T-helper 17 cell (primary cell): ENCODE data around the gene CAMKMT. TPM values are rescaled to one million over a fixed set of nuclear protein-coding genes. Genes with fewer than 3 reads are reported as not detected.
A peak's percentile ranks its signal among the peaks of the same experiment; 100 is the strongest.

Source experiments
- ATAC-seq: fragments of 150-1000 bp; cut with Tn5 transposase; 2 replicates; pipeline ENCODE4 v1.10.0; 2021; ENCODE audit warnings: mild to moderate bottlenecking, moderate library complexity
- DNase-seq, 3 donors: peaks; one replicate each; pipeline versions ENCODE4 v3.0.0 to v3.0.0-alpha.2; 2020 to 2021
- H3K9me3 ChIP-seq: one replicate; pipeline ENCODE4 v1.7.0; 2013; ENCODE audit warnings: low read length, mild to moderate bottlenecking; ENCODE audit not compliant: control insufficient read depth, poor library complexity, severe bottlenecking
- H3K27ac Mint-ChIP-seq: one replicate; pipeline ENCODE4 v1.8.0; 2022; ENCODE audit warnings: mild to moderate bottlenecking, moderate library complexity, mixed read lengths
- H3K27me3 Mint-ChIP-seq: one replicate; pipeline ENCODE4 v1.8.0; 2022; ENCODE audit warnings: mixed read lengths
- H3K36me3 Mint-ChIP-seq: one replicate; pipeline ENCODE4 v1.8.0; 2022; ENCODE audit warnings: low read depth, mixed read lengths
- H3K4me1 Mint-ChIP-seq: one replicate; pipeline ENCODE4 v1.8.0; 2022; ENCODE audit warnings: mild to moderate bottlenecking, mixed read lengths
- H3K4me3 Mint-ChIP-seq: one replicate; pipeline ENCODE4 v1.8.0; 2022; ENCODE audit warnings: mild to moderate bottlenecking, moderate library complexity, mixed read lengths
- total RNA-seq, 4 donors: library from RNA in 2 of 4; stranded (reverse) in 2 of 4; gene quantifications; one replicate each; pipeline ENCODE4 v1.2.3 and lab custom pipeline; 2022 to 2026

The CAMKMT gene
- total RNA-seq, 2 donors from 2014 or later = 14.8 to 19.8 TPM

GRCh38 chr2:44706681-44707553, 345.2 kb downstream of the CAMKMT start:
- H3K4me3 Mint-ChIP-seq = no peak overlapping the region
- H3K36me3 Mint-ChIP-seq = no peaks in the 10 kb centered on the region
- no peak for ATAC-seq
- no peaks in the 10 kb centered on the region for H3K27me3 Mint-ChIP-seq
- no peaks in the 10 kb centered on the region for H3K9me3 ChIP-seq
- DNase-seq = no peak
- H3K27ac Mint-ChIP-seq = no peak overlapping the region
- H3K4me1 Mint-ChIP-seq = peaks cover 7% of the 10 kb centered on the region

GRCh38 chr2:44707945-44708660, 346.4 kb downstream of the CAMKMT start:
- Mint-ChIP-seq H3K4me1 (peaks cover 10% of the 10 kb centered on the region), H3K27ac (no peak overlapping the region), H3K4me3 (peak overlapping the region; percentile 19), H3K27me3 (no peaks in the 10 kb centered on the region), H3K36me3 (no peaks in the 10 kb centered on the region)
- peak; percentile 57 for ATAC-seq
- no peaks in the 10 kb centered on the region for H3K9me3 ChIP-seq
- DNase-seq = no peak

- no peak for ATAC-seq
Measured at GRCh38 chr2:44708661-44709000, 346.9 kb downstream of the CAMKMT start.

GRCh38 chr2:44713170-44713569, 351.4 kb downstream of the CAMKMT start:
- ATAC-seq (peak; percentile 71), DNase-seq (no peak)
- no peaks in the 10 kb centered on the region for H3K9me3 ChIP-seq
- peaks cover 3% of the 10 kb centered on the region for H3K36me3 Mint-ChIP-seq
- peaks cover 6% of the 10 kb centered on the region for H3K4me1 Mint-ChIP-seq
- H3K27me3 Mint-ChIP-seq = no peaks in the 10 kb centered on the region
- no peak overlapping the region for H3K4me3 Mint-ChIP-seq
- peak overlapping the region; percentile 27 for H3K27ac Mint-ChIP-seq

More at GRCh38 chr2:44708661-44709000, 346.9 kb downstream of the CAMKMT start:
- DNase-seq = no peak
- H3K4me3 Mint-ChIP-seq = peak overlapping the region; percentile 19
- peaks cover 10% of the 10 kb centered on the region for H3K4me1 Mint-ChIP-seq
- H3K27ac Mint-ChIP-seq = no peak overlapping the region
- H3K27me3 Mint-ChIP-seq = no peaks in the 10 kb centered on the region
- no peaks in the 10 kb centered on the region for H3K36me3 Mint-ChIP-seq
- no peaks in the 10 kb centered on the region for H3K9me3 ChIP-seq

- Mint-ChIP-seq H3K4me3 (no peak overlapping the region), H3K27me3 (no peaks in the 10 kb centered on the region), H3K27ac (no peak overlapping the region), H3K36me3 (peaks cover 3% of the 10 kb centered on the region), H3K4me1 (peaks cover 3% of the 10 kb centered on the region)
- no peak for ATAC-seq
- no peaks in the 10 kb centered on the region for H3K9me3 ChIP-seq
- no peak for DNase-seq
Measured at GRCh38 chr2:44715671-44716081, 353.9 kb downstream of the CAMKMT start.

- no peaks in the 10 kb centered on the region for H3K9me3 ChIP-seq
- DNase-seq (no peak), ATAC-seq (no peak)
- no peak overlapping the region for H3K4me3 Mint-ChIP-seq
- no peak overlapping the region for H3K27ac Mint-ChIP-seq
- no peaks in the 10 kb centered on the region for H3K27me3 Mint-ChIP-seq
- H3K36me3 Mint-ChIP-seq = peaks cover 3% of the 10 kb centered on the region
- H3K4me1 Mint-ChIP-seq = peaks cover 3% of the 10 kb centered on the region
Measured at GRCh38 chr2:44716131-44716530, 354.4 kb downstream of the CAMKMT start.

- DNase-seq (no peak), ATAC-seq (no peak)
- H3K9me3 ChIP-seq = no peaks in the 10 kb centered on the region
- H3K36me3 Mint-ChIP-seq = peaks cover 3% of the 10 kb centered on the region
- no peaks in the 10 kb centered on the region for H3K4me1 Mint-ChIP-seq
- H3K27me3 Mint-ChIP-seq = no peaks in the 10 kb centered on the region
- no peak overlapping the region for H3K4me3 Mint-ChIP-seq
- H3K27ac Mint-ChIP-seq = no peak overlapping the region
Measured at GRCh38 chr2:44718431-44718830, 356.7 kb downstream of the CAMKMT start.

- peaks cover 2% of the 10 kb centered on the region for H3K36me3 Mint-ChIP-seq
- ATAC-seq = no peak
Measured at GRCh38 chr2:44719562-44719961, 357.8 kb downstream of the CAMKMT start.

GRCh38 chr2:44722026-44722625, 360.4 kb downstream of the CAMKMT start:
- no peak overlapping the region for H3K4me3 Mint-ChIP-seq
- ATAC-seq (no peak), DNase-seq (no peak)
- H3K9me3 ChIP-seq = no peaks in the 10 kb centered on the region
- H3K27ac Mint-ChIP-seq = no peak overlapping the region
- peaks cover 5% of the 10 kb centered on the region for H3K36me3 Mint-ChIP-seq
- H3K27me3 Mint-ChIP-seq = no peaks in the 10 kb centered on the region
- H3K4me1 Mint-ChIP-seq = peaks cover 2% of the 10 kb centered on the region

More at GRCh38 chr2:44719562-44719961, 357.8 kb downstream of the CAMKMT start:
- H3K4me3 Mint-ChIP-seq = no peak overlapping the region
- no peak for DNase-seq
- no peak overlapping the region for H3K27ac Mint-ChIP-seq
- H3K4me1 Mint-ChIP-seq = no peaks in the 10 kb centered on the region
- no peaks in the 10 kb centered on the region for H3K27me3 Mint-ChIP-seq
- H3K9me3 ChIP-seq = no peaks in the 10 kb centered on the region

GRCh38 chr2:44723921-44724320, 362.2 kb downstream of the CAMKMT start:
- no peak for DNase-seq

GRCh38 chr2:44730593-44730992, 368.8 kb downstream of the CAMKMT start:
- Mint-ChIP-seq H3K4me3 (no peak overlapping the region), H3K27me3 (no peaks in the 10 kb centered on the region), H3K27ac (no peak overlapping the region), H3K4me1 (no peaks in the 10 kb centered on the region), H3K36me3 (peaks cover 6% of the 10 kb centered on the region)
- ATAC-seq (no peak), DNase-seq (no peak)
- no peaks in the 10 kb centered on the region for H3K9me3 ChIP-seq

More at GRCh38 chr2:44723921-44724320, 362.2 kb downstream of the CAMKMT start:
- Mint-ChIP-seq H3K4me3 (no peak overlapping the region), H3K27me3 (no peaks in the 10 kb centered on the region), H3K4me1 (peaks cover 2% of the 10 kb centered on the region), H3K36me3 (peaks cover 5% of the 10 kb centered on the region), H3K27ac (no peak overlapping the region)
- no peaks in the 10 kb centered on the region for H3K9me3 ChIP-seq
- ATAC-seq = no peak

GRCh38 chr2:44731505-44731904, 369.8 kb downstream of the CAMKMT start:
- H3K9me3 ChIP-seq = no peaks in the 10 kb centered on the region
- DNase-seq = no peak
- no peak for ATAC-seq
- Mint-ChIP-seq H3K4me1 (no peaks in the 10 kb centered on the region), H3K36me3 (peaks cover 6% of the 10 kb centered on the region), H3K4me3 (no peak overlapping the region), H3K27me3 (no peaks in the 10 kb centered on the region), H3K27ac (no peak overlapping the region)

- H3K9me3 ChIP-seq = no peaks in the 10 kb centered on the region
- Mint-ChIP-seq H3K4me1 (no peaks in the 10 kb centered on the region), H3K36me3 (no peaks in the 10 kb centered on the region), H3K4me3 (no peak overlapping the region), H3K27me3 (no peaks in the 10 kb centered on the region), H3K27ac (no peak overlapping the region)
- DNase-seq (no peak), ATAC-seq (no peak)
Measured at GRCh38 chr2:44736270-44736942, 374.7 kb downstream of the CAMKMT start.
